ENCODE results near the gene PDZRN3. TPM values are rescaled to one million over a fixed set of nuclear protein-coding genes. Genes with fewer than 3 reads are reported as not detected.

Gene PDZRN3
- total RNA-seq, 4 donors from 2014 or later, result 25.3 to 152 (median 45.4) TPM

- no peak for TF ChIP-seq CTCF (IDR thresholded peaks at IDR 0.05; ENCODE audit: low read depth)
These were observed 292.2 kb downstream of the PDZRN3 start for GRCh38 chr3:73332558-73332957.

Small RNA genes within 50 kb of the gene (small RNA-seq; reads per million reads assigned to genes)
- not detected for gene RNU7-119P
